Stimulated activated CD8-positive, alpha-beta memory T cell treated with anti-CD3 and anti-CD28 coated beads, Interleukin-12 subunit alpha, Interleukin-12 subunit beta, amount 100 ng/mL, for 24 hours (primary cell): Measurements from ENCODE around the gene SRGAP3.

Experiments used
- DNase-seq: peaks from one replicate; pipeline ENCODE4 v3.0.0-alpha.2; 2020; ENCODE audit errors: extremely low read depth

Gene SRGAP3

GRCh38 chr3:9115336-9115735 is 134.1 kb downstream of the SRGAP3 start:
- no peak for DNase-seq

- DNase-seq, result no peak
Observed at GRCh38 chr3:9113040-9113439, 136.4 kb downstream of the SRGAP3 start.

GRCh38 chr3:9111866-9112265 is 137.6 kb downstream of the SRGAP3 start:
- no peak for DNase-seq

- DNase-seq, result no peak
Observed at GRCh38 chr3:9111417-9111816, 138.0 kb downstream of the SRGAP3 start.

- DNase-seq, result no peak
Observed at GRCh38 chr3:9110802-9111201, 138.6 kb downstream of the SRGAP3 start.

- no peak for DNase-seq
Observed at GRCh38 chr3:9110316-9110715, 139.1 kb downstream of the SRGAP3 start.

- no peak for DNase-seq
Observed at GRCh38 chr3:9109568-9109914, 139.9 kb downstream of the SRGAP3 start.

- no peak for DNase-seq
Observed at GRCh38 chr3:9108876-9109567, 140.4 kb downstream of the SRGAP3 start.

- no peak for DNase-seq
Observed at GRCh38 chr3:9107738-9108137, 141.7 kb downstream of the SRGAP3 start.

GRCh38 chr3:9105421-9105820 is 144.0 kb downstream of the SRGAP3 start:
- DNase-seq, result no peak

GRCh38 chr3:9104121-9104520 is 145.3 kb downstream of the SRGAP3 start:
- DNase-seq, result no peak

- no peak for DNase-seq
Observed at GRCh38 chr3:9102240-9102981, 147.0 kb downstream of the SRGAP3 start.

- DNase-seq, result no peak
Observed at GRCh38 chr3:9101286-9101685, 148.2 kb downstream of the SRGAP3 start.

GRCh38 chr3:9100513-9100894 is 148.9 kb downstream of the SRGAP3 start:
- DNase-seq, result no peak

- no peak for DNase-seq
Observed at GRCh38 chr3:9099702-9100512, 149.5 kb downstream of the SRGAP3 start.

GRCh38 chr3:9098716-9099675 is 150.4 kb downstream of the SRGAP3 start:
- DNase-seq, result no peak

- DNase-seq, result no peak
Observed at GRCh38 chr3:9097495-9097894, 152.0 kb downstream of the SRGAP3 start.

GRCh38 chr3:9091486-9092235 is 157.8 kb downstream of the SRGAP3 start:
- no peak for DNase-seq

GRCh38 chr3:9088441-9089353 is 160.7 kb downstream of the SRGAP3 start:
- no peak for DNase-seq
